ENCODE data around the gene ETHE1.

Gene ETHE1

GRCh38 chr19:43545981-43546380, 19.0 kb upstream of the ETHE1 start:
- H3K36me3 ChIP-seq (ENCODE audit: insufficient read depth, low read length), result peaks cover 27% of the 10 kb centered on the region; the same call in 1 of the 2 replicates
- DNase-seq (ENCODE audit: low read depth, low spot score), result no peak
- H3K9me3 ChIP-seq (ENCODE audit: low read depth, low read length), result no peaks in the 10 kb centered on the region
- TF ChIP-seq EZH2 (IDR thresholded peaks at IDR 0.05) (no peak), FOXP2 (optimal IDR thresholded peaks at IDR 0.05; ENCODE audit: control extremely low read depth, extremely low read length, insufficient read depth) (no peak), POLR2AphosphoS5 (IDR thresholded peaks at IDR 0.05; ENCODE audit: borderline replicate concordance, low read depth, low read length) (no peak)
- no peak overlapping the region for H3K4me3 ChIP-seq
- no peak overlapping the region for H3K27ac ChIP-seq
- no peak overlapping the region for H3K9ac ChIP-seq (ENCODE audit: insufficient read length)

- no peak overlapping the region for H3K4me3 ChIP-seq
- TF ChIP-seq POLR2AphosphoS5 (IDR thresholded peaks at IDR 0.05; ENCODE audit: borderline replicate concordance, low read depth, low read length), result no peak
- no peak for TF ChIP-seq EZH2 (IDR thresholded peaks at IDR 0.05)
- no peak for TF ChIP-seq FOXP2 (optimal IDR thresholded peaks at IDR 0.05; ENCODE audit: control extremely low read depth, extremely low read length, insufficient read depth)
- H3K9ac ChIP-seq (ENCODE audit: insufficient read length), result no peak overlapping the region
- H3K27ac ChIP-seq, result no peak overlapping the region
- DNase-seq (ENCODE audit: low read depth, low spot score), result no peak
- no peaks in the 10 kb centered on the region for H3K9me3 ChIP-seq (ENCODE audit: low read depth, low read length)
- H3K36me3 ChIP-seq (ENCODE audit: insufficient read depth, low read length), result peaks cover 27% of the 10 kb centered on the region; the same call in 1 of the 2 replicates
These were observed 18.3 kb upstream of the ETHE1 start for GRCh38 chr19:43545276-43545675.

- H3K27ac ChIP-seq, result no peak overlapping the region
- no peak for DNase-seq (ENCODE audit: low read depth, low spot score)
- TF ChIP-seq EZH2 (IDR thresholded peaks at IDR 0.05) (no peak), FOXP2 (optimal IDR thresholded peaks at IDR 0.05; ENCODE audit: control extremely low read depth, extremely low read length, insufficient read depth) (no peak), POLR2AphosphoS5 (IDR thresholded peaks at IDR 0.05; ENCODE audit: borderline replicate concordance, low read depth, low read length) (no peak)
- peaks cover 30% of the 10 kb centered on the region for H3K36me3 ChIP-seq (ENCODE audit: insufficient read depth, low read length)
- H3K4me3 ChIP-seq, result no peak overlapping the region
- H3K9ac ChIP-seq (ENCODE audit: insufficient read length), result no peak overlapping the region
- H3K9me3 ChIP-seq (ENCODE audit: low read depth, low read length), result no peaks in the 10 kb centered on the region
These were observed 17.1 kb upstream of the ETHE1 start for GRCh38 chr19:43544077-43544476.

- Histone ChIP-seq H3K9ac (ENCODE audit: insufficient read length) (no peak overlapping the region), H3K36me3 (ENCODE audit: insufficient read depth, low read length) (peaks cover 40% of the 10 kb centered on the region), H3K27ac (no peak overlapping the region), H3K9me3 (ENCODE audit: low read depth, low read length) (no peaks in the 10 kb centered on the region), H3K4me3 (no peak overlapping the region)
- no peak for DNase-seq (ENCODE audit: low read depth, low spot score)
- TF ChIP-seq POLR2AphosphoS5 (IDR thresholded peaks at IDR 0.05; ENCODE audit: borderline replicate concordance, low read depth, low read length) (no peak), FOXP2 (optimal IDR thresholded peaks at IDR 0.05; ENCODE audit: control extremely low read depth, extremely low read length, insufficient read depth) (no peak), EZH2 (IDR thresholded peaks at IDR 0.05) (no peak)
These were observed 15.1 kb upstream of the ETHE1 start for GRCh38 chr19:43541920-43542650.

GRCh38 chr19:43540381-43540780, 13.4 kb upstream of the ETHE1 start:
- Histone ChIP-seq H3K9ac (ENCODE audit: insufficient read length) (no peak overlapping the region), H3K4me3 (no peak overlapping the region), H3K36me3 (ENCODE audit: insufficient read depth, low read length) (peaks cover 40% of the 10 kb centered on the region), H3K9me3 (ENCODE audit: low read depth, low read length) (no peaks in the 10 kb centered on the region), H3K27ac (no peak overlapping the region)
- no peak for DNase-seq (ENCODE audit: low read depth, low spot score)
- TF ChIP-seq FOXP2 (optimal IDR thresholded peaks at IDR 0.05; ENCODE audit: control extremely low read depth, extremely low read length, insufficient read depth), result no peak
- no peak for TF ChIP-seq POLR2AphosphoS5 (IDR thresholded peaks at IDR 0.05; ENCODE audit: borderline replicate concordance, low read depth, low read length)
- TF ChIP-seq EZH2 (IDR thresholded peaks at IDR 0.05), result no peak

- Histone ChIP-seq H3K9me3 (ENCODE audit: low read depth, low read length) (no peaks in the 10 kb centered on the region), H3K4me3 (no peak overlapping the region), H3K36me3 (ENCODE audit: insufficient read depth, low read length) (peaks cover 40% of the 10 kb centered on the region), H3K27ac (no peak overlapping the region), H3K9ac (ENCODE audit: insufficient read length) (no peak overlapping the region)
- DNase-seq (ENCODE audit: low read depth, low spot score), result no peak
- no peak for TF ChIP-seq POLR2AphosphoS5 (IDR thresholded peaks at IDR 0.05; ENCODE audit: borderline replicate concordance, low read depth, low read length)
- TF ChIP-seq EZH2 (IDR thresholded peaks at IDR 0.05), result no peak
- TF ChIP-seq FOXP2 (optimal IDR thresholded peaks at IDR 0.05; ENCODE audit: control extremely low read depth, extremely low read length, insufficient read depth), result no peak
These were observed 11.9 kb upstream of the ETHE1 start for GRCh38 chr19:43538922-43539321.

GRCh38 chr19:43534816-43535761, 8.1 kb upstream of the ETHE1 start:
- no peak overlapping the region for H3K4me3 ChIP-seq
- peaks cover 16% of the 10 kb centered on the region for H3K36me3 ChIP-seq (ENCODE audit: insufficient read depth, low read length)
- no peak for DNase-seq (ENCODE audit: low read depth, low spot score)
- TF ChIP-seq POLR2AphosphoS5 (IDR thresholded peaks at IDR 0.05; ENCODE audit: borderline replicate concordance, low read depth, low read length) (no peak), EZH2 (IDR thresholded peaks at IDR 0.05) (no peak), FOXP2 (optimal IDR thresholded peaks at IDR 0.05; ENCODE audit: control extremely low read depth, extremely low read length, insufficient read depth) (no peak)
- no peak overlapping the region for H3K9ac ChIP-seq (ENCODE audit: insufficient read length)
- no peaks in the 10 kb centered on the region for H3K9me3 ChIP-seq (ENCODE audit: low read depth, low read length)
- no peak overlapping the region for H3K27ac ChIP-seq

GRCh38 chr19:43534305-43534815, 7.4 kb upstream of the ETHE1 start:
- no peak for TF ChIP-seq FOXP2 (optimal IDR thresholded peaks at IDR 0.05; ENCODE audit: control extremely low read depth, extremely low read length, insufficient read depth)
- TF ChIP-seq POLR2AphosphoS5 (IDR thresholded peaks at IDR 0.05; ENCODE audit: borderline replicate concordance, low read depth, low read length), result no peak
- peaks cover 13% of the 10 kb centered on the region for H3K36me3 ChIP-seq (ENCODE audit: insufficient read depth, low read length)
- H3K4me3 ChIP-seq, result no peak overlapping the region
- H3K9me3 ChIP-seq (ENCODE audit: low read depth, low read length), result no peaks in the 10 kb centered on the region
- DNase-seq (ENCODE audit: low read depth, low spot score), result no peak
- H3K27ac ChIP-seq, result no peak overlapping the region
- H3K9ac ChIP-seq (ENCODE audit: insufficient read length), result no peak overlapping the region

Data from SK-N-MC (cell line).